Liver (tissue), 9 donors: ENCODE data around the gene RNASE7. TPM values are rescaled to one million over a fixed set of nuclear protein-coding genes. Genes with fewer than 3 reads are reported as not detected.

Source experiments
- DNase-seq: peaks from one replicate; pipeline ENCODE4 v3.0.0-alpha.2; 2017; ENCODE audit warnings: low spot score
- H3K27ac ChIP-seq, 2 donors: one replicate each; pipeline ENCODE4 v1.7.0; 2013; ENCODE audit warnings: inconsistent platforms in 2 of 2, low read length in 2 of 2, control low read depth in 1 of 2, low read depth in 1 of 2, mild to moderate bottlenecking in 1 of 2
- H3K27me3 ChIP-seq, 4 donors: one replicate each; pipeline versions ENCODE4 v1.6.1 to v1.7.0; 2013; ENCODE audit warnings: low read length in 3 of 4, inconsistent platforms in 1 of 4, mild to moderate bottlenecking in 1 of 4, moderate library complexity in 1 of 4; ENCODE audit not compliant: control insufficient read depth in 4 of 4, insufficient read depth in 4 of 4
- H3K36me3 ChIP-seq, 4 donors: one replicate each; pipeline versions ENCODE4 v1.6.1 to v1.7.0; 2013; ENCODE audit warnings: low read length in 3 of 4, mild to moderate bottlenecking in 3 of 4, low read depth in 1 of 4, moderate library complexity in 1 of 4; ENCODE audit not compliant: control insufficient read depth in 4 of 4, insufficient read depth in 3 of 4
- H3K4me1 ChIP-seq, 4 donors: one replicate each; pipeline versions ENCODE4 v1.6.1 to v1.7.0; 2013; ENCODE audit warnings: low read length in 3 of 4, mild to moderate bottlenecking in 3 of 4, moderate library complexity in 1 of 4; ENCODE audit not compliant: control insufficient read depth in 4 of 4, insufficient read depth in 4 of 4
- H3K4me3 ChIP-seq, 3 donors: one replicate each; pipeline versions ENCODE4 v1.6.1 to v1.7.0; 2013; ENCODE audit warnings: low read length in 3 of 3, control low read depth in 1 of 3, low read depth in 1 of 3, mild to moderate bottlenecking in 1 of 3
- H3K9ac ChIP-seq, 2 donors: one replicate each; pipeline ENCODE4 v1.7.0; 2013; ENCODE audit warnings: low read length in 2 of 2, mild to moderate bottlenecking in 2 of 2, moderate library complexity in 2 of 2, control low read depth in 1 of 2, low read depth in 1 of 2
- H3K9me3 ChIP-seq, 4 donors: one replicate each; pipeline versions ENCODE4 v1.6.1 to v1.7.0; 2013; ENCODE audit warnings: low read length in 3 of 4; ENCODE audit not compliant: control insufficient read depth in 4 of 4
- CTCF ChIP-seq: fragments of 150-350 bp; IDR thresholded peaks from 2 replicates; pipeline ENCODE4 v1.5.1; 2017; ENCODE audit warnings: improper control_type of control experiment, low read depth, low read length; ENCODE audit not compliant: missing input control
- EGR1 ChIP-seq, 2 donors: IDR thresholded peaks; 2 replicates each; pipeline ENCODE4 v1.6.1; 2016 to 2018; ENCODE audit warnings: antibody characterized with exemption in 2 of 2, low read depth in 2 of 2
- FOXA1 ChIP-seq: IDR thresholded peaks from 2 replicates; pipeline ENCODE4 v1.6.1; 2016; ENCODE audit warnings: antibody characterized with exemption
- FOXA2 ChIP-seq: IDR thresholded peaks from 2 replicates; pipeline ENCODE4 v1.6.1; 2016; ENCODE audit warnings: antibody characterized with exemption
- GABPA ChIP-seq, 2 donors: IDR thresholded peaks in 1 of 2; conservative IDR thresholded peaks in 1 of 2; 2 replicates each; pipeline ENCODE4 v1.6.1; 2016; ENCODE audit warnings: antibody characterized with exemption in 2 of 2, mild to moderate bottlenecking in 1 of 2, moderate library complexity in 1 of 2
- HNF4A ChIP-seq, 2 donors: conservative IDR thresholded peaks; 2 replicates each; pipeline ENCODE4 v1.6.1; 2016; ENCODE audit warnings: antibody characterized with exemption in 2 of 2, mild to moderate bottlenecking in 2 of 2
- HNF4G ChIP-seq: IDR thresholded peaks from 2 replicates; pipeline ENCODE4 v1.6.1; 2016; ENCODE audit warnings: antibody characterized with exemption
- JUND ChIP-seq, 2 donors: IDR thresholded peaks; 2 replicates each; pipeline ENCODE4 v1.6.1; 2016; ENCODE audit warnings: antibody characterized with exemption in 2 of 2
- NR2F2 ChIP-seq: IDR thresholded peaks from 2 replicates; pipeline ENCODE4 v1.6.1; 2016; ENCODE audit warnings: antibody characterized with exemption
- RAD21 ChIP-seq, 2 donors: IDR thresholded peaks; 2 replicates each; pipeline ENCODE4 v1.6.1; 2016; ENCODE audit warnings: antibody characterized with exemption in 2 of 2, mild to moderate bottlenecking in 2 of 2
- RXRA ChIP-seq, 2 donors: IDR thresholded peaks; 2 replicates each; pipeline ENCODE4 v1.6.1; 2017 to 2018; ENCODE audit warnings: antibody characterized with exemption in 2 of 2, mild to moderate bottlenecking in 1 of 2
- SP1 ChIP-seq: IDR thresholded peaks from 2 replicates; pipeline ENCODE4 v1.6.1; 2018; ENCODE audit warnings: antibody characterized with exemption, mild to moderate bottlenecking
- TAF1 ChIP-seq: conservative IDR thresholded peaks from 2 replicates; pipeline ENCODE4 v1.6.1; 2016; ENCODE audit warnings: antibody characterized with exemption, mild to moderate bottlenecking
- YY1 ChIP-seq: IDR thresholded peaks from 2 replicates; pipeline ENCODE4 v1.6.1; 2016; ENCODE audit warnings: antibody characterized with exemption, mild to moderate bottlenecking
- ZBTB33 ChIP-seq: IDR thresholded peaks from 2 replicates; pipeline ENCODE4 v1.6.1; 2016; ENCODE audit warnings: antibody characterized with exemption
- WGBS: extraction: QIAGEN DNeasy Blood & Tissue Kit; methylation state at CpG from one replicate; pipeline ENCODE4 v1.1.7; 2013; 5-methylcytosine and 5-hydroxymethylcytosine counted together
- polyA plus RNA-seq, 2 donors: library from polyadenylated mRNA; stranded (reverse) in 1 of 2; unstranded in 1 of 2; fragments of 200-250 nt in 1 of 2; fragments of >200 nt in 1 of 2; fragmentation: Nextera tagmentation in 1 of 2; extraction: Ambion mirVana in 1 of 2; gene quantifications; one replicate each; pipeline versions ENCODE4 v1.2.1 to v1.2.3, GENCODE V29; 2013 to 2015
- total RNA-seq, 2 donors: library from RNA; depleted of rRNA; stranded (reverse); fragments of >200 nt; gene quantifications; one replicate each; pipeline ENCODE4 v1.2.3, GENCODE V29; 2014
- TF ChIP-seq, protein P1 (sequence below): IDR thresholded peaks from 2 replicates; pipeline ENCODE4 v1.6.1; 2016; ENCODE audit warnings: antibody characterized with exemption
- TF ChIP-seq, protein P2 (sequence below): IDR thresholded peaks from 2 replicates; pipeline ENCODE4 v1.6.1; 2016; ENCODE audit warnings: antibody characterized with exemption, mild to moderate bottlenecking
- TF ChIP-seq, protein P3 (sequence below): IDR thresholded peaks from 2 replicates; pipeline ENCODE4 v1.6.1; 2016; ENCODE audit warnings: antibody characterized with exemption
- donor health status: healthy.
- donor health status: healthy.
- donor health status: healthy.
- donor health status: healthy.
- donor health status: healthy.

The RNASE7 gene
- total and polyA plus RNA-seq, 4 donors: 0.11 to 0.33 (median 0.12) TPM; not detected in 1

DNA sequence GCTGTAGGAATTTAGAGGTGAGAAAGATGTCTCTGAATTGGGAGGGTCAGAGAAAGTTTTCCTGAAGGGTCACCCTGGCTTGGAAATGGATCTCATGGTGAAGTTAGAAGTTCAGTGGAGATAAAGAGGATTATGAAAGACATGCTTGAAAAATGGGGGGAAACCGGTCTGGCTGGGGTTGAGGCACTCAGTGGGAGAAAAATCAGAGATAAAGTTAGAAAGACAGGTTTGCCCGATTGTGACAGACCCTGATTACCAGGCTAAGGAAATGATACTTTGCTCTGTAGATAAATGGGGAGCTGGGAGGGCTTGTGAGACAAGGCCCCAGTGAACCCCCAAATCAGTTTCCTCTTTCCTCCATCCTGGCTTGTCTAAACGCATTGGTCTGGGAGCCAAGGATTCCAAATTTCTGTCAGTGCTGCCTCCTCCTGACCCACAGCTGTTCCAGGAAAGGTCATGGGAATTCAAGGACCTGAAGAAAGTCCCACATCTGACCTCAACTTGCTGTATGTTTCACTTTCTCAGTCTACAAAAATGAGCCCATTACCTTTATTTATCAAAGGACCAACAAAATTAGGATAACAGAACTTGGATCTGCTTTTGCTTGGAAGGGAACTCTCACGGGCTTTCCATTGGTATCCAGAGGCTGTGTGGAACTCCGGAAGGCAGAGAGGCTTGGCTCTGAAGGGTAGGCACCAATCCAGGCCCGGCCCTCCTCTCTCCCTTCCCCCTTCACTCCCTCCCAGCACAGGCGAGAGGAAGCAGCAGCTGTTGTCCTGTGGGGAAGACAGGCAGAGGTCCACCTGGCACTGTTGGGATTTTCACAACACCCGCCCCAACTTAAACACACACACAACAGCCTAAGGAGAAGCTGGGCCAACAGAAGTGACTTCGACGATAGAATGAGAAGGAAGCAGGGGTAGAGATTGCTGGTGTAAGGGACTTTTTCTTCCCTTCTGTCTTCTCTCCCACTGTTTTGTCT is 3.4 kb upstream of the RNASE7 start:
- TF ChIP-seq SP1: peak; percentile 85
- TF ChIP-seq EGR1 (IDR thresholded peaks at IDR 0.05; ENCODE audit: low read depth in 2 of 2): peak in 1 of 2 donors; percentile 78
- TF ChIP-seq, protein P1, sequence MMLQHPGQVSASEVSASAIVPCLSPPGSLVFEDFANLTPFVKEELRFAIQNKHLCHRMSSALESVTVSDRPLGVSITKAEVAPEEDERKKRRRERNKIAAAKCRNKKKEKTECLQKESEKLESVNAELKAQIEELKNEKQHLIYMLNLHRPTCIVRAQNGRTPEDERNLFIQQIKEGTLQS: no peak
- peak; percentile 53 for TF ChIP-seq ZBTB33
- TF ChIP-seq, protein P2, sequence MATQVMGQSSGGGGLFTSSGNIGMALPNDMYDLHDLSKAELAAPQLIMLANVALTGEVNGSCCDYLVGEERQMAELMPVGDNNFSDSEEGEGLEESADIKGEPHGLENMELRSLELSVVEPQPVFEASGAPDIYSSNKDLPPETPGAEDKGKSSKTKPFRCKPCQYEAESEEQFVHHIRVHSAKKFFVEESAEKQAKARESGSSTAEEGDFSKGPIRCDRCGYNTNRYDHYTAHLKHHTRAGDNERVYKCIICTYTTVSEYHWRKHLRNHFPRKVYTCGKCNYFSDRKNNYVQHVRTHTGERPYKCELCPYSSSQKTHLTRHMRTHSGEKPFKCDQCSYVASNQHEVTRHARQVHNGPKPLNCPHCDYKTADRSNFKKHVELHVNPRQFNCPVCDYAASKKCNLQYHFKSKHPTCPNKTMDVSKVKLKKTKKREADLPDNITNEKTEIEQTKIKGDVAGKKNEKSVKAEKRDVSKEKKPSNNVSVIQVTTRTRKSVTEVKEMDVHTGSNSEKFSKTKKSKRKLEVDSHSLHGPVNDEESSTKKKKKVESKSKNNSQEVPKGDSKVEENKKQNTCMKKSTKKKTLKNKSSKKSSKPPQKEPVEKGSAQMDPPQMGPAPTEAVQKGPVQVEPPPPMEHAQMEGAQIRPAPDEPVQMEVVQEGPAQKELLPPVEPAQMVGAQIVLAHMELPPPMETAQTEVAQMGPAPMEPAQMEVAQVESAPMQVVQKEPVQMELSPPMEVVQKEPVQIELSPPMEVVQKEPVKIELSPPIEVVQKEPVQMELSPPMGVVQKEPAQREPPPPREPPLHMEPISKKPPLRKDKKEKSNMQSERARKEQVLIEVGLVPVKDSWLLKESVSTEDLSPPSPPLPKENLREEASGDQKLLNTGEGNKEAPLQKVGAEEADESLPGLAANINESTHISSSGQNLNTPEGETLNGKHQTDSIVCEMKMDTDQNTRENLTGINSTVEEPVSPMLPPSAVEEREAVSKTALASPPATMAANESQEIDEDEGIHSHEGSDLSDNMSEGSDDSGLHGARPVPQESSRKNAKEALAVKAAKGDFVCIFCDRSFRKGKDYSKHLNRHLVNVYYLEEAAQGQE: peak; percentile 29
- peak; percentile 72 to 77 for TF ChIP-seq HNF4A (conservative IDR thresholded peaks at IDR 0.05)
- TF ChIP-seq HNF4G: peak; percentile 18
- TF ChIP-seq YY1: peak; percentile 61
- TF ChIP-seq TAF1: peak; percentile 55
- peak; percentile 43 to 77 for TF ChIP-seq RAD21 (IDR thresholded peaks at IDR 0.05)
- no peak for TF ChIP-seq CTCF
- TF ChIP-seq RXRA (IDR thresholded peaks at IDR 0.05): peak; percentile 85 to 91
- TF ChIP-seq GABPA (IDR thresholded peaks at IDR 0.05 in 1 of 2, conservative IDR thresholded peaks at IDR 0.05 in 1 of 2): peak; percentile 33 to 67
- peak in 1 of 2 donors; percentile 48 for TF ChIP-seq JUND (IDR thresholded peaks at IDR 0.05)
- peak; percentile 92 for TF ChIP-seq NR2F2
- peak; percentile 3 for TF ChIP-seq FOXA1
- no peak for TF ChIP-seq FOXA2
- TF ChIP-seq, protein P3, sequence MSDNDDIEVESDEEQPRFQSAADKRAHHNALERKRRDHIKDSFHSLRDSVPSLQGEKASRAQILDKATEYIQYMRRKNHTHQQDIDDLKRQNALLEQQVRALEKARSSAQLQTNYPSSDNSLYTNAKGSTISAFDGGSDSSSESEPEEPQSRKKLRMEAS: peak; percentile 93

More for the DNA sequence above, 3.4 kb upstream of the RNASE7 start:
- Histone ChIP-seq H3K36me3 (no peaks in the 10 kb centered on the region), H3K4me3 (no peak overlapping the region), H3K4me1 (peaks cover 8 to 57% (median 43%) of the 10 kb centered on the region in 4 donors), H3K27me3 (no peaks in the 10 kb centered on the region), H3K9ac (peak overlapping the region in 1 of 2 donors; percentile 51), H3K27ac (peak overlapping the region; percentile 59 to 68), H3K9me3 (no peaks in the 10 kb centered on the region)
- DNase-seq: no peak
- 16% methylated on average over 10 of the region's 10 CpGs for WGBS
